NOMO-1 (cell line): ENCODE results near the gene LPP.
A peak's percentile ranks its signal among the peaks of the same experiment; 100 is the strongest.

ENCODE experiments used
- DNase-seq, 2 experiments: peaks; one replicate each; lab custom pipeline; 2025; ENCODE audit not compliant: unreplicated experiment in 2 of 2; lab: John Stamatoyannopoulos, UW

The LPP gene

DNA sequence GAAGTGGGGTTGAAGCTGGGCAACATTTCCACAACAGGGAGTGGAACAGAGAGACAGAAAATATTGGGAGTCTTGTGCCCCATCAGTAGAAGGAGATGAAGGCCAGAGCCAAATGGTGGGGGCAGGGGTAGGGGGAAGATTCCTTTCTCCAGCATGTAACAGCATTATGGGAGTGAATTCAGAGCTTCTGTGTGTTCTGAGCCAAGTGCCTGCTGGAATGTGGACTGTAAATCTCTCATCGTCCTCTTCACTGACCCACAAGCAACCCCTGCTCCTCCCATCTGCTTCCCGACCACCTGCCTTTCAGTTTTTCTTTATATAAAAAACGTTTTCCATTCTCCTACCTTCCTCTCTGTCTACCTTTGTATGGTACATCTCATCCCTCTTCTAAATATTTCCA lies 673.6 kb downstream of the LPP start:
- DNase-seq, result no peak

DNA sequence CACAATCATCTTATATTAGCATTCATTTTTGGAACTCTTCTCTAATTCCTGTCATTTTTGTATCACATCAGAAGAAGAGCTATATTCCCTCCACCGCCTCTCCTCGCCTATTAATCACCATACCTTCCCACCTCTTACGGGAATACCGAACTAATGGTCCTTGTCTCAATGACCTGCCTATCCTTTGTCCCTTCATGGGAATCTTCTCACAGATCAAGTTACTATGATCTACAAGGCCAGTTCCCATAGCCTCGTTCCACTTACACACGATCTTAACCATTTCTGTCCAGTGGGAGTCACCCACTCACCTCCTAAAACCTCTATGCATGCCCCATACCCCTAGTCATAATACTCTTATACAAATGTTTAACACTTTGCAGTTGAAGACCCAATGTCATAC lies 675.2 kb downstream of the LPP start:
- no peak for DNase-seq

GRCh38 chr3:188829576-188829975 lies 675.6 kb downstream of the LPP start:
- no peak for DNase-seq

GRCh38 chr3:188830893-188831292 lies 676.9 kb downstream of the LPP start:
- peak; percentile 44 to 78 for DNase-seq

GRCh38 chr3:188832146-188832545 lies 678.2 kb downstream of the LPP start:
- no peak for DNase-seq

DNA sequence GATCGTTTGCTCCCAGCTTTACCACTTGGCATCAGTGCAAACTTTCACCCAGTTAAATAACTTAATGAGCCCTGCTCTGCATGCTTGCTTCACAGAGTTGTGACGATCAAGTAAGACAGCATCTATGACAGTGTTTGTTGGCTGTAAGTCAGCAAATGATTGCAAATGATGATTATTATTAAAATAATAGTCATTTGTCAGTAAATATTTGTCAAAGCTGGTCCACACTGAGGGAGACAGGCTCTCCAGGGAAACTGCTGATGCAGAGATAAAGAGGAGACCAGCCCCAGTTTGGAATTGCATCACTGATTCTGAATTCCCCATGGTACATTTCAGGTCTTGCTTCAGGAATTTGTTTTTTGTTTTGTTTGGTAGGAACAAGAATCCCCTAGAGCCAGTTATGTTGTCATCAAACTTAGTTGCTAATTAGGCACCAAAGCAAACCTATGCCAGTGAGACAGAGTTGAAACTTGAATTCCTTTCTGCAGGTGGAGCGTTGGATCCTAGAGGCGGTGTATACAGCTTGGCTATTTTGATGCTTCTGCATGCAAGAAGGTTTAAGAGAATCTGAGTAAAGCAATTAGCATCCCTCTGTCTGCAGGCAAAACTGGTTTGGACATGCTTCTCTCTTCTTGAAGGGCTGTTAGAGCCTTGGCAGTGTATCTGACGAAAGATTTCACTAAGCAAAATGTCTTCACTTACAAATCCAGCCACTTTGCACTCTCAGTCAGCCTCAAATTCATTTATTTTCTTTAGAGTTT lies 679.2 kb downstream of the LPP start:
- DNase-seq, result no peak

DNA sequence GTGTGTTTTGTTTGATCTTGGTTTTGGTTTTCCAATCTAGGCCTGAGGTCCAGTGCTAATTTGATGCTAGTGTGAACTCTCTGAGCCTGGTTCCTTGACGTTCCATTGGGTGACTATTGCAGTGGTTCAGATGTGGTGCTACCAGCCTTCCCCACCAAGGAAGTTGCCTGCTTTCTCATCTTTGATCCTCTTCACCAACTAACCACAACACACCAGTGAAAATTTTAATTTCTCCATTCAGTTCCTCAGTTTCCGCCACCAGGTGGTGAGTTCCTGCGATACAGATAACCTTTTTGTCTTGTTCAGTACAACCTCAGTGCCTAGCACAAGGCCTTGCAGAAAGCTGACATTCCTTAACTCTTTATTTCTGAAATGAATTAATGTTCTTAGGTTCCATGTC lies 680.4 kb downstream of the LPP start:
- no peak for DNase-seq

DNA sequence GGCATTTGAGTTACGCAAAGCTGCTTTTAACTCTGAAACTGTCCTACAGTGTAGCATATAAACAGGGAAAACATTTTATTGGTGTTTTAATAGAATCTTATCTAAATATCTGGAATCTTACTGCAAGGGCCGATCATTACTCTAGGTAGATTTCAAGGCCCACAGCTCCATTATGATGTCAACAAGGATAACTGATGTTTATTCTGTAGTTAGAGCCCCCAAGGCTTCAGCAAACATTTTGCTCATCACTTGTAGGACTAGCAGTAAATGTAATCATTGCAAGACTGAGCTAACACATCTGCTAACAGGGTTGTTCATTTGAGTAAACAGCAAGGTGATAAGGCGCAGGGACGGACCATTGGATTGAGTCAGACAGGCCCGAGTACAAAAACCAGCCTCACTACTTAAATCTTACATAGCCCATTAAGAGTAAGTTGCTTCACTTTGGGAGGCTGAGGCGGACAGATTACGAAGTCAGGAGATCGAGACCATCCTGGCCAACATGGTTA lies 685.3 kb downstream of the LPP start:
- no peak for DNase-seq

DNA sequence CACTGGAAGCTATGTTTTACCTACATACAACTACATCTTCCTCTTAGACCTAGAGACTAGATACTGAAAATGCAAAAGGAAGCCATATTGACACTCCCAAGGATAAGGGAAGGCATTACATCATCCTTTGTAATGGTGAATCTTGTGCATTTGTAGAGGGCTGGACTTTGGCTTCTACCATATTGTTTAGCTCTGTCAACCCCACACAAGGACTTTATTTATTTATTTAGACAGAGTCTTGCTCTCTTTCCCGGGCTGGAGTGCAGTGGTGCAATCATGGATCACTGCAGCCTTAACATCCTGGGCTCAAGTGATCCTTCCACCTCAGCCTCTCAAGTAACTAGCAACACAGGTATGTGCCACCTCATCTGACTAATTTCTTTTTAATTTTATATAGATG lies 686.3 kb downstream of the LPP start:
- no peak for DNase-seq

- DNase-seq, result no peak
Observed at GRCh38 chr3:188841906-188842305, 687.9 kb downstream of the LPP start.

- peak; percentile 74 to 97 for DNase-seq
Observed at GRCh38 chr3:188842639-188843038, 688.7 kb downstream of the LPP start.

GRCh38 chr3:188844096-188844495 lies 690.1 kb downstream of the LPP start:
- peak in 1 of 2 experiments; percentile 28 for DNase-seq

GRCh38 chr3:188845514-188845913 lies 691.6 kb downstream of the LPP start:
- no peak for DNase-seq

GRCh38 chr3:188848947-188849346 lies 695.0 kb downstream of the LPP start:
- no peak for DNase-seq

- DNase-seq, result no peak
Observed at GRCh38 chr3:188853856-188854771, 700.2 kb downstream of the LPP start.

DNA sequence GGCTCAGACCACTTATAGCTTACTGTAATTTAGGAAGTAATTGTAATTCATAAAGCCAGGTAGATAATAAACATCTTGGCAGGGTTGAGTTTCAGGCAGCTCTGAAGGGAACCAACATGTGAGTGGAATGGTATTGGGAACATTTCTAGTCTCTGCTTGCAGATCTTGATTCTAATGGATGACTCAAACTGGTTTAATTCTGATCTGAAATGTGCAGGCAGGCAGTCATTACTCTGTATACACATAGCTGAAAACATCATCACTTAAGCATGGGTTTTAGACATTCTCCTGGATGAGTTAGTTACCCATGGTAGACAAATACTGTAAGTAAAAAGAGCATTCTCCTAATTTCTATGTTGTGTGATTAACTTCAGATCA lies 700.8 kb downstream of the LPP start:
- DNase-seq, result no peak

- DNase-seq, result no peak
Observed at GRCh38 chr3:188855675-188856074, 701.7 kb downstream of the LPP start.

- no peak for DNase-seq
Observed at GRCh38 chr3:188860147-188860546, 706.2 kb downstream of the LPP start.

DNA sequence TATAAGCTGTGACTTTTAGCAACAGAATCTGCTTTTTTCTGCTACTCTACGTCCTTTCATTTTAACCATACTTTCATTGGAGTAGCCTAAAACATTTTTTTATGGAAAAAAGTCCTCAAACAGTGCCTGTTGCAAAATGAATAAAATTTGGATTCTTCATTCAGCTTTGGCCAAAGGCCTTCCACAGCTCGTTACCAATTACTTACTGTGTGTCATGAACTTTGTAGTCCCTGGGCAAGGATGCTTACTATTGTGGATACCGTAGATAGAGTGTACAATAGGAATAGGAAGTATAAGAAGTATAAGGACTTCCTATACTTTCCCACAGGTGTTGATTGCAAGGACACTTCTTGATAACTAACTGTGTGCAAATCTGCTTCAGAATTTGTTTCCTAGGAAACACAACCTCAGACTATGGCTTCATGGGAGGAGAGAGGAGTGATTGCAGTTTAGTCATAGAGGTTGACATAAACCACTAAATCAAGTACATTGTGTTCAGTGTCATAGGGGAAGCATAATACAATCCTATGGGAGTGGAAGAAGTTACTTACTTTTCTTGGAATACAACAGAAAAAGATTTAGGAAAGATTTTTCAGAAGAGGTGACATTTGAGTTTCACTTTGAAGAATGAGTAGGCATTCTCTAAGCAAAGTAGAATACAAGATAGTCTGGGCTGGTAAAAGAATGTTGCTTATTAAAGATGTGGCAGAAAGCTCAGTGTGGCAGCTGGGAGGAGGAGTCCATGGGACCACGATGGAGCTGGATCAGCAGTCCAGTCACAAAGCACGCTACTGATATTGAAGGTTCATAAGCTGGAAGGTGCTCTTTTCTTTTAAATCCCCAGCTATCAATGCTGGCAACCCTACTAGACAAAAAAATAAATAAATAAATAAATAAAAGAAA lies 708.1 kb downstream of the LPP start:
- DNase-seq, result no peak

- no peak for DNase-seq
Observed at GRCh38 chr3:188863999-188864406, 710.0 kb downstream of the LPP start.
